BE2C (cell line): ENCODE results near the gene CD2.

Experiments
- DNase-seq: peaks from one replicate; pipeline ENCODE4 v3.0.0-alpha.2; 2020
- H3K27me3 ChIP-seq: fragments of 250-450 bp; sonication (Bioruptor Pico); 2 replicates; pipeline ENCODE4 v1.5.1; 2020; ENCODE audit warnings: mild to moderate bottlenecking
- H3K36me3 ChIP-seq: fragments of 250-450 bp; sonication (Bioruptor Pico); 2 replicates; pipeline ENCODE4 v1.5.1; 2020; ENCODE audit warnings: mild to moderate bottlenecking
- H3K4me1 ChIP-seq: fragments of 250-450 bp; sonication (Bioruptor Pico); 2 replicates; pipeline ENCODE4 v1.5.1; 2020
- H3K4me3 ChIP-seq: 2 replicates; pipeline ENCODE4 v1.5.1; 2011; ENCODE audit warnings: low read depth, low read length
- H3K9me3 ChIP-seq: fragments of 250-450 bp; sonication (Bioruptor Pico); 2 replicates; pipeline ENCODE4 v1.5.1; 2020
- CTCF ChIP-seq: IDR thresholded peaks from 2 replicates; pipeline ENCODE4 v1.5.1; 2012; ENCODE audit warnings: mild to moderate bottlenecking, low read depth, low read length

The CD2 gene

GRCh38 chr1:116760487-116760886, 6.3 kb downstream of the CD2 start:
- no peak overlapping the region for H3K4me3 ChIP-seq
- H3K27me3 ChIP-seq, result no peaks in the 10 kb centered on the region
- H3K4me1 ChIP-seq, result no peaks in the 10 kb centered on the region
- no peaks in the 10 kb centered on the region for H3K36me3 ChIP-seq
- H3K9me3 ChIP-seq, result no peaks in the 10 kb centered on the region
- TF ChIP-seq CTCF, result no peak
- no peak for DNase-seq

GRCh38 chr1:116760996-116761665, 6.9 kb downstream of the CD2 start:
- no peak for DNase-seq
- H3K4me1 ChIP-seq, result no peaks in the 10 kb centered on the region
- H3K4me3 ChIP-seq, result no peak overlapping the region
- no peaks in the 10 kb centered on the region for H3K36me3 ChIP-seq
- no peak for TF ChIP-seq CTCF
- H3K27me3 ChIP-seq, result no peaks in the 10 kb centered on the region
- H3K9me3 ChIP-seq, result no peaks in the 10 kb centered on the region

DNA sequence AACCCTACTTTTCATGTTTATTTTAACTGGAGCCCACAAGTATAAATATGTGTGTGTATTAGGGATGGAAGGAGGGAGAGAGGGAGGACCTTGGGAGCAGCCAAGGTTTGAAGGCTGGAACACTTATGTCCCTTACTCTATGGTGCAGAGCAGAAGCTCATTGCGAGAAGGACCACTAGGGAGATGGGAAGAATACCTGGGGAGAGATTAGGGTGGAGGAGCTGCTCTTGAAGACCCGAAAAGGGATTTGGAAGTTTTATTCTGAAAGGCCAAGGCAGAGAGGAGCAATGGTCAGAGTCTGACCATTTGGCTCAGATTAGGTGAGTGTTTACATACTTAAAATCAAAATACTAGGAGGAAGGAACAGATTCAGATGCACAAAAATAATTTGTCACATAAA, 8.1 kb downstream of the CD2 start:
- Histone ChIP-seq H3K36me3 (no peaks in the 10 kb centered on the region), H3K4me1 (no peaks in the 10 kb centered on the region)

DNA sequence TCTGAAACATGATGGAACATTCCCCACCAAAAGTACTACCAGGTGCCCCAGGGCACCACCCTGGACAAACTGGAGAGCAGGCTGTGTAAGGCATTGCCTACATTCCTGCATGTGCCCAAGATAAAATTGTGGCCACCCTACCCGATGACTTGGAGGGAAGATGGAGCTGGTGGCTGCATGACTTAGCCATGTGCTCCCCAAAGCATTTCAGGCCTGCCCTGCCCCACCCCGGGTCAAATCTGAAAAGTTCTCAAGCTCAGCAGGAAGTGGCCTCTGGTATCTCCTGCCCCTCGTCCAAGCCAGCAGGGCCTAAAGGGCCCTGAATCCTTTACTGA, 8.5 kb downstream of the CD2 start:
- H3K36me3 ChIP-seq, result no peaks in the 10 kb centered on the region

More for the DNA sequence above, 8.1 kb downstream of the CD2 start:
- no peak for TF ChIP-seq CTCF
- Histone ChIP-seq H3K4me3 (no peak overlapping the region), H3K9me3 (no peaks in the 10 kb centered on the region), H3K27me3 (no peaks in the 10 kb centered on the region)
- DNase-seq, result no peak

DNA sequence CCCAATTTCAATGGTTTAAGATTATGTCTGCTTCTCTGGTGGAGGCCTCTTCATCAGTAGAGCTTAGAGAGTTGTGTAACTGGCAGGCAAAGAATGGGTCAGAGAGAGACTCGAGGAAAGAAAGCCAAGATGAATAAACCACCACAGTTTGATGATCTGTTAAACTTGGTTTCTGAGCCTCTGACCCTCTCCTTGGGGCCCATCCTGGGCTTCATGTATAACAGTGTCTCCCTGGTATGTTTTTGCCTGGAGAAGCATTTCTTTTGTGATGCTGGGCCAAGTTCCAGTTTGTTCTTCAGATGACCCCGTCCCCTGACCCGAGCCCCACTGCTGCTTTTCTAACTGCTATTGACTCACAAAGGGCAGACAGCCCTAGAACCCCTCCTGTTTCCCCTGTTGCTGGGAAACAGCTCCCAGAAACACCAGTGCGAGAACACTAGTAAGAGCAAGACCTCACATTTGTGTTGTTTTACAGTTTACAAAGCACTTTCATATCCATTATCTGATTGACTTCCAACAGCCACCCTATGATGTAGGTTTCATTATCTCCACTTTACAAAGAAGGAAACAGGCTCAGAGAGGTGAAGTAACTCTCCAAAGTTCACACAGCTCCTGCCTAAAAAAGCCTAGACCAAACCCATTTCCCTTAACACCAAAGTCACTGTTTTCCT, 9.0 kb downstream of the CD2 start:
- no peak for DNase-seq

More for the DNA sequence above, 8.5 kb downstream of the CD2 start:
- no peaks in the 10 kb centered on the region for H3K27me3 ChIP-seq
- no peak for DNase-seq
- H3K9me3 ChIP-seq, result no peaks in the 10 kb centered on the region
- H3K4me3 ChIP-seq, result no peak overlapping the region
- H3K4me1 ChIP-seq, result no peaks in the 10 kb centered on the region
- no peak for TF ChIP-seq CTCF

More for the DNA sequence above, 9.0 kb downstream of the CD2 start:
- Histone ChIP-seq H3K36me3 (no peaks in the 10 kb centered on the region), H3K27me3 (no peaks in the 10 kb centered on the region), H3K4me1 (no peaks in the 10 kb centered on the region), H3K4me3 (no peak overlapping the region), H3K9me3 (no peaks in the 10 kb centered on the region)
- TF ChIP-seq CTCF, result no peak
